Measurements from ENCODE around the gene DEFB118.
"Not testable (repeated sequence)": the region's sequence is repeated elsewhere in the genome, so short reads cannot be mapped to it uniquely, and the experiment has no call there.

DEFB118 gene, protein sequence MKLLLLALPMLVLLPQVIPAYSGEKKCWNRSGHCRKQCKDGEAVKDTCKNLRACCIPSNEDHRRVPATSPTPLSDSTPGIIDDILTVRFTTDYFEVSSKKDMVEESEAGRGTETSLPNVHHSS

GRCh38 chr20:31368301-31368700 lies at the start of gene DEFB118:
Gene DEFB118 (plus strand): TSS chr20:31368601. CDS start chr20:31368651, 50 bp downstream.
- DNase-seq, result no peak

DNA sequence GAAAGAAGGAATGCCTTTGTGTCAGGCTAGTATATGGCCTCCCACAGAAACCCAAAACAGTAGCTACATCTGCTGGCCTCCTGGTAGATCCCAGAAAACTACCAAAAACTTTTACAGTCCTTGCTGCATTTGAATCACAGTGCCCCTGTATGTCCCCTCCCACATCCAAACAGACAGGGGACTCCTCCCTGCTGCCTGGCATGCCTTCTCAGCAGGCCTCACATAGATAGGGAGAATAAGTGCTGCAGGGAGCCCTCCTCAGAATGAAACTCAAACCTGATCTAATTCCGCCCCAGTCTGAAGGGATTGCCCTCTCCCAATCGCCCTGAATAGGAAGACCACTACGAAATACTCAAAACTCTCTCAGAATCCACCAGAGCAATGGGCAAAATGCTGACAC lies 45.9 kb upstream of the DEFB118 start:
- no peak for DNase-seq

- DNase-seq, result no peak
Observed at GRCh38 chr20:31330893-31331292, 37.5 kb upstream of the DEFB118 start.

- DNase-seq, result no peak
Observed at GRCh38 chr20:31341470-31341869, 26.9 kb upstream of the DEFB118 start.

- no peak for DNase-seq
Observed at GRCh38 chr20:31355981-31356380, 12.4 kb upstream of the DEFB118 start.

DNA sequence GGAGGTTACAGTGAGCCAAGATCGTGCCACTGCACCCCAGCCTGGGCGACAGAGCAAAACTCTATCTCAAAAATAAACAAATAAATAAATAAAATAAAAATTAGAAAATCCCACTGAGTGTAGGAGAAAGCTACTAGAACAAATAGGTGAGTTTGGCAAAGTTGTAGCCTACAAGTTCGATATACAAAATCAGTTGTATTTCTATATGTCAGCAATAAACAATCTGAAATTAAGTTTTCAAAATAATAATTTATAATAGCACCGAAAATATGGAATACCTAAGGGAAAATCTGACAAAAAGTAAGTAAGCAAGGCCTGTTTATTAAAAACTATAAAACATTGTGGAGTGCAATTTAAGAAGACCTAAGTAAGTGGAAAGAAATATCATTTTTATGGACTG lies 5.1 kb upstream of the DEFB118 start:
- no peak for DNase-seq

DNA sequence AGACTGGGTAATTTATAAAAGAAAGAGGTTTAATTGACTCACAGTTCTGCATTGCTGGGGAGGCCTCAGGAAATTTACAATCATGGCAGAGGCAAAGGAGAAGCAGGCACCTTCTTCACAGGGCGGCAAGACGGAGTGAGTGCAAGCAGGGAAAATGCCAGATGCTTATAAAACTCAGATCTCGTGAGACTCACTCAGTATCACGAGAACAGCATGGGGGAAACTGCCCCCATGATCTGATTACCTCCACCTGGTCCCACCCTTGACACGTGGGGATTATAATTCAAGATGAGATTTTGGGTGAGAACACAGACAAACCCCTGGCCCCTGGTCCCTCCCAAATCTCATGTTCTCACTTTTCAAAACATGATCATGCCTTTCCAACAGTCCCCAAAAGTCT lies 4.1 kb upstream of the DEFB118 start:
- not testable (repeated sequence) for DNase-seq

GRCh38 chr20:31374346-31374745 lies 5.9 kb downstream of the DEFB118 start:
- no peak for DNase-seq

DNA sequence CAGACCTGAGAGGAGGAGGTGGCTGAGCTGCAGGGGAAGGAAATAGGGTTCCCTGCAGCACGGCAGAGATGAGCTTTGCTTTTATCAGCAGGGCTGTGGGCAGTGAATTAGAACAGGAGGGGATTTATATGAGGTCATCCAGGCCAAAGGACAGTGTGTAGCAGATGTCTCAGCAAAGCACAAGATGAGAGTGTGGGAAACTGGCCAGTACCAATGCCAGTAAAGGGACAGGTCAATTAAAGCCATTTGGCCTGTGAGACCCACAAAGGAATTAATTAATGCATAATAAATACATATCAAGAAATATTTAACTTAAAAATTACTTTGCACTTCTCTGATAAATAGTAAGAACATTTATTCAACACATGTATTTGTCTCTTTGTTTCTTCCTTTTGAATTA lies 22.1 kb downstream of the DEFB118 start, which contains the start of gene DEFB119:
Gene DEFB119, minus strand, starts transcription at position 101 of the 400 bp plus-strand sequence. CDS start 107 bp downstream, outside the sequence.
- no peak for DNase-seq

DNA sequence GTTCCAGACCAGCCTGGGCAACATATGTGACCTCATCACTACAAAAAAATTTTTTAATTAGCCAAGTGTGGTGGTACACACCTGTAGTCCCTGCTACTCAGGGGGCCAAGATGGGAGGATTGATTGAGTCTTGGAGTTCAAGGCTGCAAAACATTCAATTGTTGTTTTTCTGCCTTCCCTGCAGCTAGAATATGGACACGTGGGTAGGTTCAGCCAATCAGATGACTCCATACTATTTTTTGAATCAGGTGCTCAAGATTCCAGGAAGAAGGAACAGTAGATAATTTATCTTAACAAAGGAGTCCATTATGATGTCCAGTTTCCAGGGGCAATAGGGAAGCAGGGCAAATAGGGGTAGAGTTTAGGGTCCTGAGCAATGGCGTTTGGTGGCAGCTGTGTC lies 24.4 kb downstream of the DEFB118 start:
- no peak for DNase-seq

DNA sequence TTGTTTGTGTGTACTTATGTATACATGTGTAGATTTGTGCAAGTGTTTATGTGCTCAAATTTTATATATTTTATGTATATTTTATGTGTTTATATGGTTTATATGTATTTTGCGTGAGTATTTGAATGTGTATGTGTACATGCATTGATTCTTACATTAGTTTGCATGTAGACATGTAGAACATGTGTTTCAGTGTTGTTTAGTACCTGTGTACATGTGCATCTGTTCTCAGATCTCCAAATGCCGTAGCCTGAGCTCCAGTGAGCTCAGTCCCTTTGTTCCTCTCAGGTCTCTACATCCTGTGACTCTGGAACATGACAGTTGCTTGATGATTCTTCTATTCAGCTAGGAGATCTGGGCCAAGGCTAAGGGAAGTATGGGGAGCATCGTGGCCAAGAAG lies 26.5 kb downstream of the DEFB118 start:
- no peak for DNase-seq

GRCh38 chr20:31403886-31404285 lies 35.5 kb downstream of the DEFB118 start:
- DNase-seq, result no peak

DNA sequence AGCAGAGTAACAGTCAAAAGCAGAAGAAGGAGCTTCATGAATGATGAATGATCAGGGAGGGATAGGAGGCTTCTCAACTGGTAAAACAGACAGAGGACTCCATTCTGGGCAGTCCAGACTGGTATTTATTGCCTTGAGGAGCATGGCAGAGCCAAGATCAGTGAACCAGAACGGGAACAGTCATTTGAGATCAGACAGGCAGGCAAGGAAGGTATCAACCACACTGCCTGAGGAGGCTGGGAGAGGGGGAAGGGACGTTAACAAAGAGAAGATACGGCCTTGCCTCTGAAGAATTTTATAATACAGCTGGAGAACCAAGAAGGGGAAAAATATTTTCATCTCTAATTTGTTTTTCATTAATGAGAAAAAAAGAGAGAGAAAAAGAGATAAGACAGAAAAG lies 37.7 kb downstream of the DEFB118 start, which contains the start of gene DEFB121:
Gene DEFB121, minus strand, starts transcription at position 101 of the 400 bp plus-strand sequence. Its CDS starts 63 bp downstream, at position 38.
- DNase-seq, result no peak

DNA sequence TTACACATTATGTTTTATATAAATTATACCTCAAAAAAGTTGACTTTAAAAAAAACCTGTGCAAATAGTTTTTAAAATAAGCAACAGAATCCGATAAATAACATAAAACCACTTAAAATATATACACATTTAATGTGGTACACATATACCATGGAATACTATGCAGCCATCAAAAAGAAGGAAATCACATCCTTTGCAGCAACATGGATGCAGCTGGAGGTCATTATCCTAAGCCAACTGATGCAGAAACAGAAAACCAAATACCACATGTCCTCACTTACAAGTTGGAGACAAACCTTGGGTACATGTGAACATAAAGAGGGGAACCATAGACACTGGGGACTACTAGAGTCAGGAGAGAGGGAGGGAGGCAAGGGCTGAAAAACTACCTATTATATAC lies 41.6 kb downstream of the DEFB118 start:
- DNase-seq, result no peak

DNA sequence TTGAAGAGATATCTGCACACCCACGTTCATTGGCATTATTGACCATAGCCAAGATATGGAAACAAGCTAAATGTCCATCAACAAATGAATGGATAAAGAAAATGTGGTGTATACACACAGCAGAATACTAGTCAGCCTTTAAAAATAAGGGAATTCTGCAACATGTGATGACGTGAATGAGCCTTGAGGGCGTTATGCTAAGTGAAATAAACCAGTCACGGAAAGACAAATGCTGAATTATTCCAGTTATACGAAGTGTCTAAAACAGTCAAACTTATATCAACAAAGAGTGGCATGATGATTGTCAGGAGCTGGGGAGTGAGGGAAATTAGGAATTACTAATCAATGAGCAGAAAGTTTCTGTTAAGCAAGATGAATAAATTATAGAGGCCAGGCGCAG lies 46.0 kb downstream of the DEFB118 start:
- no peak for DNase-seq

DNA sequence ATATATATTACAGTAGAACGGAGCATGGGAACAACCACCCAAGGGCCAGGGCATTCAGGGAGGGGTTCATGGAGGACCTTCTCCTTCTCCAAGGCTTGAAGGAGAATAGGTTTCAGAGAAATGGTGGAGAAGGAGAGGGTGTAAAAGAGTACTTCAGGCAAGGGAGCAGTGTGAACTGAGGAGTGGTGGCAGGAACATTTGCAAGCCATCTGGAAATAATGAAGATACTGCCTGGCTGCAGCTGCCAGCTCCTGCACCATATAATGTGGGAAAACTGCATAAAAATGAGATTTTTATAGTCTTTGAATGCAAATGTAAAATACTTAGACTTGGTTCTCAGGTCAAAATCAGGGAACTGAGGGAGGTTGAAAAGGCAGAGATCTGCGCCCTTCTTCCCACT lies 47.3 kb downstream of the DEFB118 start:
- no peak for DNase-seq

DNA sequence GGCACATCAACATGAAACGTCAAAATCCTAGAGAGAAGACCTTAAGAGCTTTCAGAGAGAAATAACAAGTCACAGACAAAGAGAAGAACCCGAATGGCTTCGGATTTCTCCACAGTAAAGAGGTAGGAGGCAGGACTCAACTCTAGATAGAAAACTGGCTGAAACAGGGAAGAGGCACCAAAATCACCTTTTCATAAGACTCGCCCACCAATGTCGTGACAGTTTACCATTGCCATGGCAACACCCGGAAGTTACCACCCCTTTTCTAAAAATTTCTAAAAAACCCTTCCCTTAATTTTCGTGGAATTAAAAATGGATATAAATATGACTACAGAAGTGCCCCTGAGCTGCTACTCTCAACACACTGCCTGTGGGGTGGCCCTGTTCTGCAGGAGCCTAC lies 49.9 kb downstream of the DEFB118 start:
- DNase-seq, result no peak

All from NCI-H1436 treated with DMSO at 0.1 percent for 48 hours (cell line).